Spleen (tissue), 11 donors: ENCODE results near the gene MICU2. TPM values are rescaled to one million over a fixed set of nuclear protein-coding genes. Genes with fewer than 3 reads are reported as not detected.

Experiments used
- DNase-seq: peaks from one replicate; pipeline ENCODE4 v3.0.0-alpha.2; 2020
- H3K27ac ChIP-seq, 8 donors: fragments of 200-600 bp; sonication (generic) in 7 of 8; 1 replicate in 4 of 8; 2 replicates in 4 of 8; pipeline versions ENCODE4 v1.5.0 to v1.8.0; 2016 to 2021; ENCODE audit warnings: inconsistent platforms in 4 of 8, mild to moderate bottlenecking in 4 of 8, moderate library complexity in 1 of 8
- H3K27me3 ChIP-seq, 7 donors: fragments of 200-600 bp; sonication (generic) in 6 of 7; replicated peaks in 1 of 7; 1 replicate in 4 of 7; 2 replicates in 3 of 7; pipeline versions ENCODE4 v1.5.0 to v1.8.0; 2016 to 2021; ENCODE audit warnings: inconsistent platforms in 3 of 7, mild to moderate bottlenecking in 1 of 7
- H3K36me3 ChIP-seq, 6 donors: fragments of 200-600 bp; sonication (generic) in 5 of 6; 1 replicate in 4 of 6; 2 replicates in 2 of 6; pipeline versions ENCODE4 v1.5.0 to v1.8.0; 2016 to 2021; ENCODE audit warnings: inconsistent platforms in 2 of 6
- H3K4me1 ChIP-seq, 6 donors: fragments of 200-600 bp; sonication (generic) in 5 of 6; 1 replicate in 3 of 6; 2 replicates in 3 of 6; pipeline versions ENCODE4 v1.5.0 to v1.8.0; 2016 to 2021; ENCODE audit warnings: inconsistent platforms in 3 of 6
- H3K4me3 ChIP-seq, 8 donors: fragments of 200-600 bp; sonication (generic) in 7 of 8; 1 replicate in 4 of 8; 2 replicates in 4 of 8; pipeline versions ENCODE4 v1.5.0 to v1.8.0; 2016 to 2021; ENCODE audit warnings: inconsistent platforms in 4 of 8, mild to moderate bottlenecking in 4 of 8, moderate library complexity in 2 of 8
- H3K9me3 ChIP-seq, 8 donors: fragments of 200-600 bp; sonication (generic) in 7 of 8; 1 replicate in 4 of 8; 2 replicates in 4 of 8; pipeline versions ENCODE4 v1.5.0 to v1.8.0; 2016 to 2021; ENCODE audit warnings: inconsistent platforms in 4 of 8
- POLR2A ChIP-seq, 3 donors: fragments of 450-650 bp; IDR thresholded peaks; one replicate each; pipeline ENCODE4 v1.5.1; 2017; ENCODE audit warnings: antibody characterized with exemption in 3 of 3, mild to moderate bottlenecking in 1 of 3
- POLR2AphosphoS5 ChIP-seq, 3 donors: sonication (generic); formaldehyde crosslinking; IDR thresholded peaks; one replicate each; pipeline ENCODE4 v1.5.1; 2017; ENCODE audit warnings: antibody characterized with exemption in 3 of 3
- WGBS, 5 donors: extraction: QIAGEN DNeasy Blood & Tissue Kit in 3 of 5; methylation state at CpG; one replicate each; pipeline versions ENCODE4 v1.1.5 to v1.1.7; 2013 to 2018; 5-methylcytosine and 5-hydroxymethylcytosine counted together
- intact Hi-C: fragments of 100-400 bp; cut with DNase I; formaldehyde crosslinking; loops from one replicate; pipeline ENCODE4 v1.15.0; 2023; ENCODE audit warnings: low total_unique reads
- polyA plus RNA-seq, 3 donors: library from polyadenylated mRNA; stranded (reverse); fragments of 200-250 nt; gene quantifications; one replicate each; pipeline ENCODE4 v1.2.1, GENCODE V29; 2013
- total RNA-seq, 7 donors: library from RNA; depleted of rRNA in 3 of 7; stranded (reverse); fragments of >200 nt in 3 of 7; fragmentation: NEBNext Ultra II Directional in 4 of 7; extraction: Animal tissue kit (Norgen Biotek cat#: 25700) in 4 of 7; gene quantifications; one replicate each; pipeline versions ENCODE4 v1.1.0 to v1.2.1, GENCODE V29; 2016 to 2021
- TF ChIP-seq, protein P1 (sequence below), 11 experiments: fragments of 200-600 bp in 7 of 11; fragments of 450-650 bp in 4 of 11; sonication (generic) in 4 of 11; IDR thresholded peaks in 8 of 11; conservative IDR thresholded peaks in 3 of 11; 1 replicate in 7 of 11; 2 replicates in 4 of 11; pipeline versions ENCODE4 v1.4.0 to v1.8.0; 2016 to 2021; ENCODE audit warnings: antibody characterized with exemption in 11 of 11, inconsistent platforms in 4 of 11, mild to moderate bottlenecking in 1 of 11
- donor health status: healthy with polysubstance abuse.
- donor health status: DM: no; HTN: no; CAD: no; lungs with moderate emphysema.
- donor health status: DM: no; HTN: no; CAD: no.
- donor health status: Bipolar disorder and iron deficiency.
- donor health status: healthy.
- donor health status: DM: no; HTN: no; CAD: no.
- donor health status: DM: yes; HTN: yes; CAD: no.

MICU2 gene
- total and polyA plus RNA-seq, 10 donors = 28.9 to 84.5 (median 39.6) TPM

DNA sequence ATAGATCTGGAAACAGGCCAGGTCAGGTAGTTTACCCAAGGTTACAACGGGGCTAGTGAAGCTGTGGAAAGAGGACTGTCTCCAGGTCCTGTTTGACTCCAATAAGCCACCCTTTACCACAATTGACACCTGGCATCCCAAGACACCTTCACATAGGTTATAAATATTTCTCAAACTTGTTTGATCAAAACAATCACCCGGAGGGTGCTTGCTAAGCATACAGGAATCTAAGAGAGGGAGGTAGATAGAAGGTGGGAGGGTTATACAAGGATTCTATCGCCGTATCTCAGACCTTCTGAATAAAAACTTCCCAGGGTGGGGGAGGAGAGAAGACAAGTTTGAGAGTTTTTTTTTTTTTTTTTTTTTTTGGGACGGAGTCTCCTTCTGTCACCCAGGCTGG lies 55.4 kb downstream of the MICU2 start:
- TF ChIP-seq, protein P1, sequence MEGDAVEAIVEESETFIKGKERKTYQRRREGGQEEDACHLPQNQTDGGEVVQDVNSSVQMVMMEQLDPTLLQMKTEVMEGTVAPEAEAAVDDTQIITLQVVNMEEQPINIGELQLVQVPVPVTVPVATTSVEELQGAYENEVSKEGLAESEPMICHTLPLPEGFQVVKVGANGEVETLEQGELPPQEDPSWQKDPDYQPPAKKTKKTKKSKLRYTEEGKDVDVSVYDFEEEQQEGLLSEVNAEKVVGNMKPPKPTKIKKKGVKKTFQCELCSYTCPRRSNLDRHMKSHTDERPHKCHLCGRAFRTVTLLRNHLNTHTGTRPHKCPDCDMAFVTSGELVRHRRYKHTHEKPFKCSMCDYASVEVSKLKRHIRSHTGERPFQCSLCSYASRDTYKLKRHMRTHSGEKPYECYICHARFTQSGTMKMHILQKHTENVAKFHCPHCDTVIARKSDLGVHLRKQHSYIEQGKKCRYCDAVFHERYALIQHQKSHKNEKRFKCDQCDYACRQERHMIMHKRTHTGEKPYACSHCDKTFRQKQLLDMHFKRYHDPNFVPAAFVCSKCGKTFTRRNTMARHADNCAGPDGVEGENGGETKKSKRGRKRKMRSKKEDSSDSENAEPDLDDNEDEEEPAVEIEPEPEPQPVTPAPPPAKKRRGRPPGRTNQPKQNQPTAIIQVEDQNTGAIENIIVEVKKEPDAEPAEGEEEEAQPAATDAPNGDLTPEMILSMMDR (IDR thresholded peaks at IDR 0.05 in 8 of 11, conservative IDR thresholded peaks at IDR 0.05 in 3 of 11) = no peak
- TF ChIP-seq POLR2A (IDR thresholded peaks at IDR 0.05) (no peak), POLR2AphosphoS5 (IDR thresholded peaks at IDR 0.05) (no peak)

GRCh38 chr13:21546372-21546771 lies 57.6 kb downstream of the MICU2 start:
- H3K36me3 ChIP-seq = peaks cover 0 to 19% (median 0%) of the 10 kb centered on the region in 6 donors
- TF ChIP-seq, protein P1 (IDR thresholded peaks at IDR 0.05 in 8 of 11, conservative IDR thresholded peaks at IDR 0.05 in 3 of 11) = no peak
- TF ChIP-seq POLR2A (IDR thresholded peaks at IDR 0.05) (no peak), POLR2AphosphoS5 (IDR thresholded peaks at IDR 0.05) (no peak)
- peaks cover 0 to 32% (median 0%) of the 10 kb centered on the region in 6 donors for H3K4me1 ChIP-seq
- H3K27me3 ChIP-seq = no peaks in the 10 kb centered on the region
- WGBS, 5 donors = 51 to 79% (median 60%) methylated on average over 1 of the region's 1 CpG
- DNase-seq = no peak
- no peak overlapping the region for H3K4me3 ChIP-seq
- no peaks in the 10 kb centered on the region for H3K9me3 ChIP-seq
- intact Hi-C loops = no loop called here
- no peak overlapping the region for H3K27ac ChIP-seq

More for the DNA sequence above, 55.4 kb downstream of the MICU2 start:
- 85 to 95% (median 92%) methylated on average over 4 to 5 of the region's 5 CpGs for WGBS, 5 donors
- Histone ChIP-seq H3K9me3 (peaks cover 0 to 7% (median 0%) of the 10 kb centered on the region in 8 donors), H3K27me3 (no peaks in the 10 kb centered on the region), H3K27ac (no peak overlapping the region), H3K4me3 (no peak overlapping the region), H3K4me1 (peaks cover 0 to 19% (median 0%) of the 10 kb centered on the region in 6 donors), H3K36me3 (peaks cover 0 to 23% (median 0%) of the 10 kb centered on the region in 6 donors)
- no peak for DNase-seq
- intact Hi-C loops = no loop called here

DNA sequence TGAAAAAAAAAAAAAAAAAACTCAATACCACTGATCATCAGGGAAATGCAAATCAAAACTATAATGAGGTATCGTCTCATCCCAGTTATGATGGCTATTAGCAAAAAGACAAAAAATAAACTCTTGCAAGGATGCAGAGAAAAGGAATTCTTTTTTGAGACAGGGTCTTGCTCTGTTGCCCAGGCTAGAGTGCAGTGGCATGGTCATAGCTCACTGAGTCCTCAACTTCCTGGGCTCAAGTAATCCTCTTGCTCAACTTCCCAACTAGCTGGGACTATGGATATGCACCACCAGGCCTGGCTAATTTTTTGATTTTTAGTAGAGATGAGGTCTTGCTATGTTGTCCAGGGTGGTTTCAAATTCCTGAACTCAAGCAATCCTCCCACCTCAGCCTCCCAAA lies 59.5 kb downstream of the MICU2 start:
- H3K36me3 ChIP-seq = peaks cover 0 to 21% (median 0%) of the 10 kb centered on the region in 6 donors
- H3K4me3 ChIP-seq = no peak overlapping the region
- DNase-seq = no peak
- no peaks in the 10 kb centered on the region for H3K27me3 ChIP-seq
- TF ChIP-seq POLR2AphosphoS5 (IDR thresholded peaks at IDR 0.05) (no peak), POLR2A (IDR thresholded peaks at IDR 0.05) (no peak)
- TF ChIP-seq, protein P1 (IDR thresholded peaks at IDR 0.05 in 8 of 11, conservative IDR thresholded peaks at IDR 0.05 in 3 of 11) = no peak
- WGBS, 5 donors = 89 to 100% (median 100%) methylated on average over 1 of the region's 1 CpG
- no peak overlapping the region for H3K27ac ChIP-seq
- intact Hi-C loops = no loop called here
- no peaks in the 10 kb centered on the region for H3K9me3 ChIP-seq
- peaks cover 0 to 32% (median 0%) of the 10 kb centered on the region in 6 donors for H3K4me1 ChIP-seq

DNA sequence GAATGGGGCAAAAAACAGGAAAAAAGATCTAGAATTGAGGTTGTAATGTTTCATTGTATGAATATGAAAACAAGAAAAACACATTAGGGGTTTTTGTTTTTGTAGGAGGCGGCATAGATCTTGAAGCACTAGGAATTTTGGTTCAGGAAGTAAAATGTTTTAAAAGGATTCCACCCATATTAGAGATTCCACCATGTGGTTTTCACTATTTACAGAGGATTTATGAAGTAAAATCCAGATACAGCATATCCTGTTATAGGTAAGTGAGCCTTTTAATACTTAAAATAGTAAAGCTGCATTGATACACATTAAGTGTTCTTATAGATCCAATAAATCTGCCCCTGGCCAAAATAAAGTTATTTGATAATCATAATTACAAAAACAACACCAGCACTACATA lies 61.4 kb downstream of the MICU2 start:
- Histone ChIP-seq H3K36me3 (peaks cover 0 to 38% (median 10%) of the 10 kb centered on the region in 6 donors), H3K4me1 (peaks cover 0 to 32% (median 0%) of the 10 kb centered on the region in 6 donors), H3K27ac (no peak overlapping the region), H3K9me3 (no peaks in the 10 kb centered on the region), H3K4me3 (no peak overlapping the region), H3K27me3 (no peaks in the 10 kb centered on the region)
- WGBS, 5 donors = 81 to 98% (median 94%) methylated on average over 1 of the region's 1 CpG
- intact Hi-C loops = no loop called here
- no peak for DNase-seq
- TF ChIP-seq, protein P1 (IDR thresholded peaks at IDR 0.05 in 8 of 11, conservative IDR thresholded peaks at IDR 0.05 in 3 of 11) = no peak
- no peak for TF ChIP-seq POLR2AphosphoS5 (IDR thresholded peaks at IDR 0.05)
- no peak for TF ChIP-seq POLR2A (IDR thresholded peaks at IDR 0.05)
